ENCODE results near the gene DEFB113.
"Not testable (repeated sequence)": the region's sequence is repeated elsewhere in the genome, so short reads cannot be mapped to it uniquely, and the experiment has no call there.

DEFB113 gene, protein sequence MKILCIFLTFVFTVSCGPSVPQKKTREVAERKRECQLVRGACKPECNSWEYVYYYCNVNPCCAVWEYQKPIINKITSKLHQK

DNA sequence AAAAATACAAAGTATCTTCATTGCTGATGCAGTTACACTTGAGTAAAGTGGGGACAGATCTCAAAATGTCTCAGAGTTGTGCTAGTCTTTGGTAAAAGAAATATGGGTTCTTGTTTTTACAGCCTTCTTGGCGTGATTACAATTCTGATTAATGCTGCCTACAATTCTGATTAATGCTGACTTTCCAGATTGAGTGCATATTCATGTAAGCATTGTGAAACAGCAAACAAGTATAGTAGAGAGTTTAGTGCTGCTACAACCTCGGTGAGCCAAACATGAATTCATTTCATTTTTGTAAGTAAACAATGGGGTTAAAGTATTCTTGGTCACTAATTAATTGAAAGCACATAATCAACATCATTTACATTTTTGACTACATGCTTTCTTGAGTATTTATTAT lies at the start of gene DEFB113:
Gene DEFB113, minus strand, starts transcription at position 21 of the 400 bp plus-strand sequence. Its CDS starts 0 bp downstream, at position 21.
- no peak for DNase-seq

DNA sequence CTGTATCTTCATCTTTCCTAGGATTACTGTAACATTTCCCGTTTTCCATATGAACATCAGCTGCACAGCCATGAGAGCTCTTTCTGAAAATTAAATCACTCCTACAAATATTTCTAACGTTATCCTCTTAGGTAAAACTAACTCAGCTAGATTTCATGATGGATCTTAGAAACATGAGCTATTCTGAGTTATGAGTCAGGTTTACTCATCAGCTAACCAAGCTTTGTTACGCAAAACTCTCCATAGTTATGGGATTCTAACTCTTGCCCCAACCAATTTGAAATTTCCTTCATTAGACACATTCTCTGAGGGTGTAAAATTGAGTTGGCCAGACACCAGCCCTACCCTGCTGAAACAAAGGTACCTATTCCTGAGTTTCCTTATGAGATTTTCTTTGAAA lies 38.4 kb upstream of the DEFB113 start:
- no peak for DNase-seq

DNA sequence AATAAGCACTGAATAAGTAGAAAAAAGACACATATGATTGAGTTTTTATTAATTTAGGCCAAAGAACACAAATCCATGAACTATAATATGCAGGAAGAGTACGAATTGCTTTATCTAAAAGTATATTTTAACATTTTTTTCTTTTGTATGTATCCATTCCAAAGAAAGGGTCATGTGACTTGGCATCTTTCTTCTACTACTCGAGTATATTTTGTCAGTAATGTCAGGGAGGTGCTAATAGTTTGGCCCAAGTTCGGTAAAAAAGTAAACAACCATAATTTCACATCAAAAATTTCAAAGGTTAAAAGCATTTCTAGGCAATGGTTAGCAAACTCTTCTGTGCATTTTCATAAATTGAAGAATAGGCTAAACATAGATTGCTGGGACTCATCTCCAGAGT lies 33.7 kb upstream of the DEFB113 start:
- no peak for DNase-seq

DNA sequence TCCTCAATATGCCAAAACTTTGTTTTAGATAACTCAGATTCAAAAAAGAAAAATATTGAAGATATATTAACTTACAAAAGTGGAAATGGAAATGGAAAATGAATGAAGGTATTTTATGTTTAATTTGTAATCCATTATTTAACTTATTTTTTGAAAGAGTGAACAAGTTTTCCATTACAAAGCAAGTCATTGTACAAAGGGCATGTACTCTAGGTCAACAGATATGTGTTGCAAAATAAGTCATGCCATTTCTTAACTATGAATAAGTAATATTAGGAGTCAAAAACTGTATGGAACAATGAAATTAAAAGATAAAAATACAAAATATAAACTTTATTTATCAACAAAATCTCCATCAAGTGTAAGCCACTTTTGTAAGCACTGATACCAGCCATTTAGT lies 25.9 kb upstream of the DEFB113 start:
- no peak for DNase-seq

DNA sequence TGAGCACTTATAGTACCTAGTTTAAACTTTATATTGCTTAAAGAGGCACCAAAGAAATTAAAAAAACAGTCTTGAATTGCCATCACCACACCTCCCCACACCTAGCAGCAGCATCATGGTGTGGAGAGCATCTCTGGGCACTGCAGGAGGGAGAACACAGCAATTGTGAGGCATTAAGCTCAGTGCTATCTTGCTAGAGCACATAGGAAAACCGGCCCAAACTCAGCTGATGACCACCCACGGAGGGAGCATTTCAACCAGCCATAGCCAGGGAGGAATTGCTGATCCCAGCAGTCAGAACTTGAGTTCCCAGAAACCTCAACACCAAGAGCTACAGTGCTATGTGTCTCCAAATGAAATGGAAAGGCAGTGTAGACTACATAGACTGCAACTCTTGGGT lies 19.5 kb upstream of the DEFB113 start:
- no peak for DNase-seq

DNA sequence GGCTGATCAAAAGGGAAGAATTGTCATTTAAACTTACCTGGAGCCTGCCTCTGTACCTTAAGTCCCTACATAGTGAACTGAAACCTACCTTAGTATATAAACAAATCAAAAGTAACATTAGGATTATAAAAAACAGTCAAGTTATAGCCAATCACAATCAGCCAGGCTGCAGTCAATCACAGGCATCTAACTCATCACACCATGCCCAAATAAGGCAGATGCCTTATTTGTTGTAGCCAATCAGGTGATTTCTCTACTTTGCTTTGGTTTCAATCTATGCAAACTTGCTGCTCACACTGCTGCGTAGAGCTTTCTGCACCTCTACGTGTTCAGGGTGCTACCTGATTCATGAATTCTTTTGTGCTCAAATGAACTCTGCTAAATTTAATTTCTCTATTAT lies 18.3 kb upstream of the DEFB113 start:
- DNase-seq = no peak

DNA sequence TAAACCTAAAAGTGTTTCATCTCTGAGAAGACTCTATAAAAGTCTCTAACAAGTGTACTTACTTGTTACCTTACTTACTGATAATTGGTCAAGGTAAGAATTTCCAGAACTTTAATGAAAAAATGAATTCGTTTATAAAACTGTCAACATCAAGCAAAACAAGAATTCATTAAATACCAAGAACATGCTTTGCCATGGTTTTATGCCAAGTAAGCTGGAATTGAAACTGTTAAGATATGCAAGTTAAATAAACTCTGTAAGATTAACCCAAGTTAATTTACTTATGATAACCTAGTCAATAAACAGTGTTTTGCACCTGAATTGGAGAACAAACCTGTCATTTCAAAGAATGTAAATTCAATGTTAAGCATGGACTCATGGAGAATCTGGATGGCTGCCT lies 17.1 kb upstream of the DEFB113 start:
- DNase-seq = no peak

DNA sequence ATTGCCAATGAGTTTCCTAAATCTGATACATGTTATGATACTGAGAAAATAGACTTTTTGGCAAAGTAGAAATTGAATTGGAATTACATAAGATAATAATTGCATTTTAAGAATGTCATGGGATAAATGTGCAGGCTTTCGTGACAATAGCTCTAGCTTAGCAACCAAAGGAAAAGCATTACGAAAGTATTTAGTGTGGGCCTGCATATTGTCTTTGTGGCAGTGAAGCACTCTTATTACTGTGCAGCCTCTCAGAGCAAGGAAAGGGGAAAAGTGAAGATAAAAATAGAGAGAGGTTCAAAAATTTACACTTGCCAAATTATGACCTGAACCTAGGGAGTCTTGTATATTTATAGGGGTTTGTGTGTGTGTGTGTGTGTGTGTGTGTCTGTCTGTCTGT lies 12.6 kb upstream of the DEFB113 start:
- DNase-seq = no peak

DNA sequence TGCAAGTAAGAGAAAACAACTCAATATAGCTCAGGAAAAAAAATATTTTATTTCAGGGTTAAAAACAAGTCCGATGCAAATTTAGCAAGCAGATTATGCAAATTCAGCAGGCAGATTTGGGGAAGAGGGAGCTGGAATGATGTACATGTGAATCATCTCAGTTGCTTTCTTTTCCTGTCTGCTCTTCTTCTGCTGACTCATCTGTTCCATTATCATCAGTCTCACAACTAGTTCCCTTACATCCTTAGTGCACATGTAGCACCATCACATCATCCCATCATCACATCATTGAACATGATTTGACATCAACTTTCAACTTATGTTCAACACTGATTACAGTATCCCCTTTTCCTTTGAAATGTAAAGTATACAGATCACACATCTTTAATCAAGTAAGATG lies 11.5 kb upstream of the DEFB113 start:
- no peak for DNase-seq

DNA sequence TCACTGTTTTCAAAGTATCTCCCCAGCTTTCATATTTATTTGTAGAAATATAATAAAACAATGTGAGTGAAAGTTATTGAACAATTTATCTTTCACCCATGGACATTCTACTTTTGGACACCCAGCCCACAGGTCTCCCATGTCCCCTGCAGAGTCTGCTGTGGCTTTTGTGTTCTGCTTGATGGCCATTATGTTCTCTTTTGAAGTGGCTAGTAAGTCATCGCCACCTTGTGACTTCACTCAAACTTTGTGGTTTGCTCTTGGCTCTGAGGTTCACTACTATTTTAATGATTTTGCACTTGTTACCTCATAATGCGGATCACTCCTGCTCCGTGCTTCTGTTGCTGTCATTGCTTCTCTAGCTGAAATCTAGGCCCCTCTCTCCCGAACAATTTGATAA lies 10.2 kb upstream of the DEFB113 start:
- DNase-seq = no peak

DNA sequence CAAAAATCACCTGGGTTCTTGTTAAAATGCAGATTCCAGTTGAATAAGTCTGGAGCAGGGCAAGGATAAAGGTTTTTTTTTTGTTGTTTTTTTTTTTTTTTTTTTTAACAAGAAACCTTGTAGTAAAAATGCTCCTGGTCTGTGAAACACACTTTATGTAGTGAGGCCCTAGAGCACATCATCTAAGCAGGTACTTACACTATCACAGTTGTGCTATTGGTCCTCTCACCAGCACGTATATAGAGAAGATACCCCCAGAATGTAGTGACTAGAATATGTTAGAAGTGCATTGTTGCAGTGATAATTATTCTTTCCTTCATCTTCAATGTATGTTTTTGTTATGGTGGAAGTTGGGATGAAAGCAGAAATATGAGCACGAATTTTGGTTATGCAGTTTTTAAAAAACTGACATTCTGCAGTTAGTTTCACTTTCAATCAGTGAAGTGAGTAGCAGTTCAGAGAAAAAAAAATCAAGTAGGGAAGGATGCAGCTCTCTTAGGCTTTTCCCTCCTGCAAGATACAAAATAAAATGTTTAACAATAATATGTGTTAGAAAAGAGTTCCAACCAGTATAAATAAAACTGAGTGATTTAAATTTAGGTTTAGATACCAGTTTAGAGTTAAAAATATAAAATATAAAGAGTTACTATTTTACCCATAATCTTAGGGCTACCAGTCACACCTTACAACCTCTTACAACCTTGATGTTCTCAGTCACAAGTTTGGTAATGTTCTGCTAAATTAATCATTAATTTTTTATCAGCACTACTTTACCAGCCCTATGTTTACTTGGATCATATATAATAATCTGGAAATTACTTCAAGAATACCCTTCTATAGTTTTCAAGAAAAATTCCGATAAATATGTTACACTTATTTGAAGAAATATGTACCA lies 9.2 kb upstream of the DEFB113 start:
- no peak for DNase-seq

DNA sequence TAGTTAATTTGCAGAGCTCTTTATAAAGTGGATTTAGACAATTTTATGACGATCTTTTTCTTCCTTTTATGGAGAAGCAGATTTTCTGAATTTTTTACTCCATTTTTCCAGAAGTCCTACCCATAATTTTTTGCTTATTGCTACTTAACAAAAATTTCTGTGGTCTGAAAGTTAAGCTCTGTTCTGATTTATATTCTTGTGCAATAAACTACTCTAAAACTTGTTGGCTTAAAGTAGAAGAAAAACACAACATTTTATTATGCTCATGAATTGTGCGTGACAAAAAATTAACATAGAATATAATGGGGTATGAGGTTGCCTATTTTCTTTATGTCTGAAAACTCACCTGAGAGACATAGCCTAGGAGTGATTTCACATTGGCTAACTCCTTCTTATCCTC lies 2.6 kb downstream of the DEFB113 start:
- DNase-seq = no peak

DNA sequence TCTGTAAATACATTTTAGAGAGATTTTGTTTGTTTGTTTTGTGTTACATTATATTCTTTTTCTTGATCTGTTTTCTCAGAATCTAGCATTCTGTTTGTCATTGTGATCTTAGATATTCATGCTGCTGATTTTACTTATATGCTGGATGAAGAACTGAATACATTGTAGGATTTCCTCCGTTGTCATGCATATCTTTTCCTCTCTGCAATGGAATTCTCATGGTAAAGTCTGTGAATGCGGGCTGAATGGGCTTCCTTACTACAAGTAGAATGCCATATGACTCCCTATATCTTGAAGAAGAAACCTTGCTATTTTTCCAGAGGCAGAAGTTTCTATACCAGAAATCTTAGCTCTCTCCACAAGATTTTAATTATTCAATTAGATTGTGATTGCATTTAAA lies 3.1 kb downstream of the DEFB113 start:
- DNase-seq = no peak

DNA sequence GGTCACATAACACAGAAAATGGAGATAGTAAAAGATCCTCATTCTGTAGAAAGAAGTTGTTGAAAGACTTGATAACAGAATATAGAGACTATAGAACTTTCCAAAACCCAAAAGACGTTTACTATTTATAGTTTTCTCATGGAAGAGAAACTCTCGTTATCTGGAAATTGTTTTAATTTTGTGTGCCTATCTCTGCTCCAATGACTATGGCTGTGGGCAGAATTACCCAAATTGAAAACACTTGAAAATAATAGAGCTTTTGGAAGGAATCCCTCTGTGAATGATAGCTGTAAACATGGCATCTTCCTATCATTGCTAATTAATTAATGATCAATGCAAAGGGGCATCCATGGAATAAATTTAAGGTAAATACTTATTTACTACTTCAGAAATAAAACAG lies 5.4 kb downstream of the DEFB113 start, which contains the start of gene DEFB114:
Gene DEFB114, minus strand, starts transcription at position 101 of the 400 bp plus-strand sequence. Its CDS starts 59 bp downstream, at position 42.
- DNase-seq = no peak

DNA sequence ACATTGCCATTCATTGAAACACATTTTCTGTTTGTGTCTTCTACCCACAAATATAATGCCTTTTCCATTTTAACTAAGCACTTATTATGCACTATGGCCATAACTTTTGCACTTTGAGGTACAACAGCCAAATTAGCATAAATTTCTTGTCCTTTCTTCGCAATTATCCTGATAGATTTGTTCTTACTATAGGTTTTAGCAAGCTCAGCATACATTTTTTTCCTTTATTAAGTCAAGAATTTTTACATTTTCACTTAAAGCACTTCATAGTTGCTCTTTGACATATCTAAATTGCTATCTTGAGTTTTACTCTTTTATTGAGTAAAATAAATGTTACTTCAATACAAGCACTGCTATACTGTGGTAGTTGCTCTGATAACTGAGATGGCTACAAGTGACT lies 11.2 kb downstream of the DEFB113 start:
- no peak for DNase-seq

DNA sequence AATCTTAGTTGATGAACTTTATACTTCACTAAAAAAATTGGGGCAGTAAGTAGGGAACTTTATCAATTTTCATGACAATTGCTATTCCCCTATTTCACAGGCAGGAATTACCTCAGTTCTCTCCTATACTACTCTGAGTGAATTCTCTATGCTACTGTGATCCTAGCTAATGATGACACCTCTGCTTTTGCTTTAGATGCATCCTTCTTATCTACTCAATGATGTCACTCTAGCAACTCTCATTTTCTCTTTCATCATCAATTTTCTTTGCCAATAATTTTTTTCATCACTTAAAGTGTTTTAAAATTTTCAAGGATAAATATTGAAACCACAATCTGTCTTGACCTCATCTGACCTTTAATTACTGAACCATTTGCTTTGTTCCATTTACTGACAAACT lies 13.6 kb downstream of the DEFB113 start:
- DNase-seq = no peak

DNA sequence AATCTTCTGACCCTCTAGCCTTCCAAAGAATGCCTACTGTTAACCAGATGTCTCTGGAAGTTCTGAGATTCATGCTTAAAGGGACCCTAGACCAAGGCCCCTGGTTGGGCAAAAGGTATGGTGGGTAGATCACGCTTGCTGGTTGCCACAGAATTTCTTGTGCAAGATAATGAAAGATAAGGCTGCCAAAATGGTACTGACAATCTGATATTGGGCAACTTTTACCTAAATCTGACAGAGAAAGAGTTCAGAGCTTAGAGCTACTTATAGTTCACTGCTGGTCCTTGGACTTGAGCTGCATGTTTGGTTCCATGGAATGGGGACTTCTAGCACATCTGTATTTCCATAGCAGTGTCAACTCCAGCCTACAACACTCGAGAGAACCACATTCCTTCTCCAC lies 17.5 kb downstream of the DEFB113 start:
- no peak for DNase-seq

DNA sequence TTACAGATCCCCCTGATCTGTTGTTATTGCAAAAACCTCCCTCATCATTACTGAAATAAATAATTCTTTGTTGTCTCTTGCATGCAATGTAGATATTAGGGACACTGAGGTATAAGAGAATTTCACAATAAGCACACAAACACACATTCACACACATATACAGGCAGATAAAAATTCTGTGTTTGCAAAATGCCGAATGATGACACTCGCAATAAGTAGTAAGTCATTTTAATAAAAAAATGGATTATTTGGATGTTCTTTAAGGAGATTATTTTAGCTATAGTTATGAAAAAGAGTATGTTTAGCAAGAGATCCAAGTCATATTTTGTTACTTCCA lies 19.0 kb downstream of the DEFB113 start:
- no peak for DNase-seq

DNA sequence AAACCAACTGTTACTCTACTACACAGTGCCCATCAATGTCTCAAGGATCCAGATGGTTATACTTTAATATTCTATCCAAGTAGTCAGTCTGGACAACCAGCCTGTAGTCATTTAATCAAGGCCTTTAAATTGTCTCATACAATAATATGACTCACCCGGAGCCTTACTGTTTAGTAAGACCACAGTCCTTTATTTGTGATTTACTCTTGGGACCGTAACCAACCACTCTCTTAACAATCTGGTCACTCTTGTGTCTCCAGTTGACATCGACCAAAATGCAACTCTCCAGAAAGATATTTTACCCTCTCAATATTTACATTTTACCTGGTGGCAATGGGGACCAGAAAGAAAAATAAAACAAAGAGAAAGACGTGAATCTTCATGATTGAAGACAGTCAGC lies 20.4 kb downstream of the DEFB113 start:
- DNase-seq = no peak

DNA sequence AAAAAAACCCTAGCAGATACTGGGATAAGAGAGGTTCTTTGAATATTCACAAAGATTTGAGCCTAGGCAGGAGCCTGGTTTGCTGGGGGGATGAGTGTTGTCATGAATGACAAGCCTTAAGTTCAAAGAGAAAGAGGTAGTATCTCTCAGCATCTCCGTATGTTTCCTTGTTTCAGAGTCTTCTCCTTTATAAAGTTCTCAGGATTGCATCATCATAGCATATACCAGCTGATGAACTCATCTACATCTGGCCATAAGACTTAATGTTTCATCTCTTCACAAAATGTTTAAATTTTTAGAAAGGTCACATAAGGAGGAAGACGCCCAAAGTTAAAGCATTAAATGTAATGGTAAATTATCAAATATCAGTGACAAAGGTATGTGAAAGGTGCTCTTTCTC lies 22.6 kb downstream of the DEFB113 start:
- DNase-seq = no peak

DNA sequence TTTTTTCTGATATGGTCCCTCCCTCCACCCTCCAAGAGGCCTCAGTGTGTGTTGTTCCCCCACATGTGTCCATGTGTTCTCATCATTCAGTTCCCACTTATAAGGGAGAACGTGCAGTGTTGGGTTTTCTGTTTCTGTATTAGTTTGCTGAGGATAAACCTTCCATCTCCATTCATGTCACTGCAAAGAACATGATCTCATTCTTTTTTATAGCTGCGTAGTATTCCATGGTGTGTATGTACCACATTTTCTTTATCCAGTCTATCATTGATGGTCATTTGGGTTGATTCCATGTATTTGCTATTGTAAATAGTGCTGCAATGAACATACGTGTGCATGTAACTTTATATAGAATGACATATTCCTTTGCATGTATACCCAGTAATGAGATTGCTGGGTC lies 25.4 kb downstream of the DEFB113 start:
- DNase-seq = not testable (repeated sequence)

DNA sequence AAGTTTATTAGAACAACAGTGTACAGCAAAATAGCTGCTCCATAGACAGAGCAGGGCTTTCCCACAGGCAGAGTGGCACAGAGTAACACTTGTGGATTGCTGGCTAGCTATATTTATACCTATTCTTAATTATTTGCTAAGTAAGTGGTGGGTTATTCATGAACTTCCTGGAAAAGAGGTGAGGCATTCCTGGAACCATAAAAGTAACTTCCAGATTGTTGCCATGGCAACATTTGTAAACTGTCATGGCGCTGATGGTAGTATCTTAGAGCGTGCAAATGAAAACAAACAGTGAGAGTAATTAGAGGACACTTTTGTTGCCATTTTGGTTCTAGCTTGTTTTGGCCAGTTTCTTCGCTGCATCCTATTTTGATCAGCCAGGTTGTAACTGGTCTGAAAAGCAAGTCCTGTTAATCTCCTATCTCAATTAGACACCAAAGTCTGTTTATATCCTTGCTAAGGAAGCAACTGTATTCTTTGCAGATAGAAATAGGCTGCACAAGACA lies 29.4 kb downstream of the DEFB113 start:
- no peak for DNase-seq

DNA sequence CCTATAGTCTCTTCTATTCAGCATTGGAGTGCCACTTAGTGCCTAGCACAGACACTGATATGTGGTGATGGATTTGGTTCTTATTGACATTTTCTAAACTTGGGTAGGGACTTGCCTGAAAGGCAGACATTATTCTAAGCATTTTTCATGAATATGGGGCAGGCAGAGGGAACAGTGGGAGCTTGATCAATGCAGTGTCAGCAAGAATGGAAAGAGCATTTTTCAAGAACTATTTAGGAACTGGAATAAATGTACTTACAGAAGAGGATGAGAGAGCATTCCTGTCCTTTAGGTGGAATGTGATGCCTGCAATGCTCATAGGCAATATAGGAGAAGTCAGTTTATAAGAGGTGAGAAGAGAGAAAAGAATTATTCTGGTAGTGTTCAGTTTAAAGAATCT lies 31.6 kb downstream of the DEFB113 start:
- DNase-seq = no peak

DNA sequence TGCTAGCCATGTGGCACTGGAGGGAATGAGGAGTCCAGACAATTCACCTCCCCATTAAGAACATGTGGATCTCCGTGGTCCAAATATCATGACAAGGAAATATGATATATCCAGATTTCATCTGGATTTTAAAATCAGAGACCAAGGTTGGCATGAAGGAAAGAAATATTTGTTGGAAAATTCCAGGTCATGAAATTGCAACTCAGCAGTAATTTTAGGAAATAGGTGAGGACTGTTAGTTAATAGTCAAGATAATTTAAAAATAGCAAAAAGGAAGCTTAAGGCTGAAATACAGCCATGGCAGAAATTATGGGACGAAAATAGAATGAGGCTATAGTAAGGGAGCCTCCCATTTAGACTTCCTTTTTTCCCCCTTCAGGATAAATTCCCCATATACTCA lies 32.4 kb downstream of the DEFB113 start:
- no peak for DNase-seq

DNA sequence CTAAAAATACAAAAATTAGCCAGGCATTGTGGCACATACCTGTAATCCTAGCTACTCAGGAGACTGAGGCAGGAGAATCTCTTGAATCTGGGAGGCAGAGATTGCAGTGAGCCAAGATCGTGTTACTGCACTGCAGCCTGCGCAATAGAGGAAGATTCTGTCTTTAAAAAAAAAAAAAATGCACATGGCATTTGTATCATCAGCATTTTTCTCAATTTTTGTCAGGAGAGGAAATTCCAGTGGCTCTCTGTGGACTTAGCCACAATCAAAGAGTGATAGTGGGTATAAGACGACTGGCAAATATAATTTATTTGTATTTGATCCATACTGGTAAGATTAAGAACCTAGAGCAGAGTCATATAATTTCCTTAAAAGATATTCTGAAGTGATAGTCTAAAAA lies 34.0 kb downstream of the DEFB113 start:
- no peak for DNase-seq

Measured in DMS79 (cell line).